Effector memory CD8-positive, alpha-beta T cell (primary cell): Measurements from ENCODE around the gene CDC42SE2.
A peak's percentile ranks its signal among the peaks of the same experiment; 100 is the strongest.
"Not testable (repeated sequence)": the region's sequence is repeated elsewhere in the genome, so short reads cannot be mapped to it uniquely, and the experiment has no call there.

Experiments used
- ATAC-seq: fragments of 150-1000 bp; cut with Tn5 transposase; replicated peaks from 2 replicates; pipeline ENCODE4 v1.10.0; 2021; ENCODE audit warnings: mild to moderate bottlenecking, moderate library complexity
- DNase-seq, 3 experiments: peaks; one replicate each; pipeline ENCODE4 v3.0.0; 2021
- H3K27ac Mint-ChIP-seq, 2 donors: one replicate each; pipeline ENCODE4 v1.8.0; 2022; ENCODE audit warnings: mild to moderate bottlenecking in 2 of 2, mixed read lengths in 2 of 2, moderate library complexity in 2 of 2
- H3K27me3 Mint-ChIP-seq, 2 donors: one replicate each; pipeline ENCODE4 v1.8.0; 2022; ENCODE audit warnings: mixed read lengths in 2 of 2
- H3K36me3 Mint-ChIP-seq: one replicate; pipeline ENCODE4 v1.8.0; 2022; ENCODE audit warnings: mild to moderate bottlenecking, moderate library complexity, mixed read lengths; ENCODE audit not compliant: insufficient read depth
- H3K4me1 Mint-ChIP-seq, 2 donors: one replicate each; pipeline ENCODE4 v1.8.0; 2022; ENCODE audit warnings: low read depth in 2 of 2, mixed read lengths in 2 of 2
- H3K4me3 Mint-ChIP-seq, 2 donors: one replicate each; pipeline ENCODE4 v1.8.0; 2022; ENCODE audit warnings: mild to moderate bottlenecking in 2 of 2, mixed read lengths in 2 of 2, moderate library complexity in 2 of 2
- H3K9me3 Mint-ChIP-seq, 2 donors: one replicate each; pipeline ENCODE4 v1.8.0; 2022; ENCODE audit warnings: mixed read lengths in 2 of 2

The CDC42SE2 gene

DNA sequence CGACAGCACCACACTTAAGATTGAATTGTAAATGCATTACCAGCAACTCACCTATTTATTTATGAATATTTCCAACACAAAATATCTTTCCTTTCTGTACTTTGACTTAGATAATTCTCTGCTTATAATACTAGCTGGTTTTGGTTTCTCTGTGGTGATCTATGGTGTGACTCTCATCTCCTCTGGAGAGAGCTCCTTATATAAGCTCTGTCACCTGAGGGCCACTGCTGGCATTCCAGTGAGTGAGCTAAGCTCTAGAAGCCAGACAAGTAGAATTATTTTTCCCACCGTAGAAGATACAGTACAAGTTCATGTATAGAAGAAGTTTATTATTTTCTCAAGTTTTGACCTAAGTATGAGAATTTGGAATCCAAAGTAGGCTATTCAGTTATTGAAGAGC lies 111.5 kb downstream of the CDC42SE2 start:
- Mint-ChIP-seq H3K27ac (peak overlapping the region; percentile 92 to 97), H3K36me3 (peaks cover 73% of the 10 kb centered on the region), H3K4me3 (peak overlapping the region; percentile 9 to 26), H3K9me3 (no peaks in the 10 kb centered on the region), H3K4me1 (peaks cover 50 to 70% of the 10 kb centered on the region in 2 donors), H3K27me3 (no peaks in the 10 kb centered on the region)
- DNase-seq = no peak
- peak; percentile 21 for ATAC-seq

DNA sequence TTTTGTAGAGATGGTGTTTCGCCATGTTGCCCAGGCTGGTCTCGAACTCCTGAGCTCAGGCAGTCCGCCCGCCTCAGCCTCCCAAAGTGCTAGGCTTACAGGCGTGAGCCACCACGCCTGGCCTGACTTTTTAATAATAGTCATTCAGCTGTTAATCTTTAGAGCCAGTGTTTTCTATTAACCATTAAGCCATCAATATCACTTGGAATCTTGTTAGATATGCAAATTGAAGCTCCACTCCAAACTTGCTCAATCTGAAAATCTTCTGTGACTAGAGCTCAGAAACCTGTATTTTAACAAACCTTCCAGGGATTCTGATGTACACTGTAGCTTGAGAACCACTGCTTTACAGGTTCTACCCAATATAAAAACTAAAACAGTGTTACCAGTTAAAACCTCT lies 113.5 kb downstream of the CDC42SE2 start:
- peaks cover 75% of the 10 kb centered on the region for H3K36me3 Mint-ChIP-seq
- H3K9me3 Mint-ChIP-seq = no peaks in the 10 kb centered on the region
- H3K27ac Mint-ChIP-seq = peak overlapping the region; percentile 92 to 97
- no peak for ATAC-seq
- no peak for DNase-seq
- peak overlapping the region in 1 of 2 donors; percentile 20 for H3K4me3 Mint-ChIP-seq
- peaks cover 55 to 69% of the 10 kb centered on the region in 2 donors for H3K4me1 Mint-ChIP-seq
- H3K27me3 Mint-ChIP-seq = no peaks in the 10 kb centered on the region

DNA sequence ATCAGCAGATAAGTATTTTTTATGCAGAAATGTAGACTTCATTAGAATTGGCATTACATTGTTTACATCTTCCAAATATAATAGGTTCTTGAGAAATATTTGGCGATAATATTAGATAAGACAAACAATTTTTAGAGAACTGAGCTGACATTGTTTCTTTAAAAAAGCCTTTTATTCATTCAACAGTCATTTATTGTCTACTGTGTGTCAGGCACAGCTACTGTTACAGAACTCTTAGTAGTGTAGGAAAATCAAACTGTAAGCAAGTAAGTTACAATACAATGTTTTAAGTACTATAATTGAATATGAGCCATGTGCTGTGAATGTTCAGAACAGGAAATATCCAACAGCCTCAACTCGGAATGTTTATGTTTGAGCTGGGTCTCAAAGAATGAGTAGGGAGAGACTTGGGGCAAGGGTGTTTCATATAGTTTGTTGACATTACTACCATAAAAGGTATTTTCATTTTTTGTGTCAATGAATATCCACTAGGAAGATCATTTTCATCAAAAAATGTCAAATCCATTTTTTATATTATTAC lies 114.0 kb downstream of the CDC42SE2 start:
- Mint-ChIP-seq H3K4me3 (peak overlapping the region in 1 of 2 donors; percentile 25), H3K9me3 (no peaks in the 10 kb centered on the region), H3K4me1 (peaks cover 53 to 69% of the 10 kb centered on the region in 2 donors), H3K27ac (peak overlapping the region; percentile 92 to 97), H3K36me3 (peaks cover 75% of the 10 kb centered on the region), H3K27me3 (no peaks in the 10 kb centered on the region)
- ATAC-seq (no peak), DNase-seq (no peak)

DNA sequence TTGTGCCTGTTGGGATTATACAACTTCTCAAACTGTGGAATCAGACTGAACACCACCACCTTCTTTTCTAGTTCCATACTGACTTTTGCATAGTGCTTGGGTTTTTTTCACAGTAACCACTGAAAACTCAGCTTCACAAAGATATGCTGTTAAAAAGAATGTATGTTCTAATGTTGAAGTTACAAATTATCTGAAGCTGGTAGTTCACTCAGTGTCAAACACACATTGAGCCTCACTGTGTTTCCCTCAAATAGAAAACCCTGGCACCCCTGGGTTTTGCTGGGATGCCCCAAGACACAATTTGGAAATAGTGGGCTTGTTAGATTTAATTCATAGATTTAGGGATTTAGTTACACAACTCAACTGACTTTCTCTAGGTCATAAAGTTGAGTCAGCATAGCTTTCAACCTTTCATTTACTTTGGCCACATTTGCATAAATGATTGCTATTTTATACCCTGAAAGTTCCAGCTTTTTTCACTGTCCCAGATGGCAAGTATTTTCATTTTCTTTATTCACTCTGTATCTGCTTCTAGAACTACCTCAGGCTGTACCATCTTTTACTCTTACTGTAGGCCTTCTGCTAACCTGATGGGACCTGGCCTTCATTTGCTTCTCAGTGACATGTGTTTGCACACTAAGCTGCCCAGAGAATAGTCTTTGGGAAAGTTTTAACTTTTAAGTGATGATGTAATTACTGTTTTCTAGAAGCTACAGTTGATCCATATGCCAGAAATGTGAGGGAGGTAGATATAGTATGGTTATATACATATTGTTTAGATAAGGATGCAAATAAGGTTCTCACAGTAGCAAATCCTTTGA lies 115.1 kb downstream of the CDC42SE2 start:
- DNase-seq (peak in 1 of 3 experiments; percentile 29), ATAC-seq (peak; percentile 29)
- no peaks in the 10 kb centered on the region for H3K9me3 Mint-ChIP-seq
- H3K4me3 Mint-ChIP-seq = peak overlapping the region; percentile 44 to 60
- H3K27ac Mint-ChIP-seq = peak overlapping the region; percentile 92 to 97
- peaks cover 76% of the 10 kb centered on the region for H3K36me3 Mint-ChIP-seq
- H3K27me3 Mint-ChIP-seq = no peaks in the 10 kb centered on the region
- peaks cover 47 to 69% of the 10 kb centered on the region in 2 donors for H3K4me1 Mint-ChIP-seq

DNA sequence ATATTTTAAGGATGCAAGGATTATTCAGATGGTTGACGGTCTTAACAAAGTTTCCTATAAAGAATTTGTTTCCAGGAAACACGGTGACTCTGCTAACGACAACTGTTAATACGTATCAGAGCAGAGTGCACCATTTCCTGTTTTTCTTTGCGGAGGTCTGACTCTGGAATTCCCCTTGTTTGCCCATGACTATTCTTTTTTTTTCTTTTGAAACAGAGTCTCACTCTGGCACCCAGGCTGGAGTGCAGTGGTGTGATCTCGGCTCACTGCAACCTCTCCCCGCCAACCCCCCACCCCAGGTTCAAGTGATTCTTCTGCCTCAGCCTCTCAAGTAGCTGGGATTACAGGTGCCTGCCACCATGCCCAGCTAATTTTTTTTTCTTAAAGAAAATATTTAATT lies 115.9 kb downstream of the CDC42SE2 start:
- peaks cover 50 to 72% of the 10 kb centered on the region in 2 donors for H3K4me1 Mint-ChIP-seq
- H3K4me3 Mint-ChIP-seq = peak overlapping the region; percentile 44 to 60
- H3K36me3 Mint-ChIP-seq = peaks cover 75% of the 10 kb centered on the region
- peak; percentile 61 to 65 (median 63) for DNase-seq
- ATAC-seq = peak; percentile 73
- H3K27ac Mint-ChIP-seq = peak overlapping the region; percentile 92 to 97
- H3K27me3 Mint-ChIP-seq = no peaks in the 10 kb centered on the region
- no peaks in the 10 kb centered on the region for H3K9me3 Mint-ChIP-seq

DNA sequence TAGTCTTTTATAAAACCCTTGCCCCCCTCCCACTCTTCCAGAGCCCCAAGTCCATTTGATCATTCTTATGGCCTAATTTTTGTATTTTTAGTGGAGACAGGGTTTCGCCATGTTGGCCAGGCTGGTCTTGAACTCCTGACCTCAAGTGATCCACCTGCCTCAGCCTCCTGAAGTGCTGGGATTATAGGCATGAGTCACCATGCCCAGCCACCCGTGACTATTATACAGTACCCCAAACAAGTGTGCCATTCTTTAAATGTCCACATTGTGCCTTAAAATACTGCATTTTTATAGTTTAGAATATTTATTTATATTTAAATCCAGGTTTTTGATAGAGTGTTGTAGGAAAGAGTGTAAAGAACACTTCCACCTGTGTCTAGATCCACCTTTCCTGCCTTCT lies 116.4 kb downstream of the CDC42SE2 start:
- peaks cover 49 to 70% of the 10 kb centered on the region in 2 donors for H3K4me1 Mint-ChIP-seq
- peaks cover 74% of the 10 kb centered on the region for H3K36me3 Mint-ChIP-seq
- H3K27ac Mint-ChIP-seq = peak overlapping the region; percentile 92 to 97
- peak overlapping the region; percentile 44 to 68 for H3K4me3 Mint-ChIP-seq
- not testable (repeated sequence) for DNase-seq, H3K9me3 Mint-ChIP-seq, ATAC-seq, H3K27me3 Mint-ChIP-seq

DNA sequence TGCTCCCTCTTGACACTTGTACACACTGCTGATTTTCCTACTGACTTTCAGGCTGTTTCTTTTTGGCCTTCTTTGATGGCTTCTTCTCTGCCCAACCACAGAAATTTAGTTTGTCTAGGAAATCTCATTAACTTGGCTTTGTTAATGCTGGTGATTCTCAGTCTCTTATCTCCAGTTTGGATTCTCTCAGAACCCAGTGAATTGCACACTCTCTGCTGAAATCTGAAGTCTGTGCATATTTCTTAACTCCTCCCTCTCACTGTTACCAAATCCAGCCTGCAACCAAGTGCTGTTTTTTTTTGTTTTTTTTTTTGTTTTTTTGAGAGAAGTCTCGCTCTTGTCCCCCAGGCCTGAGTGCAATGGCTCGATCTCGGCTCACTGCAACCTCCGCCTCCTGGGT lies 117.2 kb downstream of the CDC42SE2 start:
- H3K4me1 Mint-ChIP-seq = peaks cover 45 to 70% of the 10 kb centered on the region in 2 donors
- no peak for ATAC-seq
- no peaks in the 10 kb centered on the region for H3K9me3 Mint-ChIP-seq
- peak overlapping the region; percentile 31 to 68 for H3K4me3 Mint-ChIP-seq
- no peak for DNase-seq
- H3K27me3 Mint-ChIP-seq = no peaks in the 10 kb centered on the region
- H3K27ac Mint-ChIP-seq = peak overlapping the region; percentile 92 to 97
- H3K36me3 Mint-ChIP-seq = peaks cover 74% of the 10 kb centered on the region

DNA sequence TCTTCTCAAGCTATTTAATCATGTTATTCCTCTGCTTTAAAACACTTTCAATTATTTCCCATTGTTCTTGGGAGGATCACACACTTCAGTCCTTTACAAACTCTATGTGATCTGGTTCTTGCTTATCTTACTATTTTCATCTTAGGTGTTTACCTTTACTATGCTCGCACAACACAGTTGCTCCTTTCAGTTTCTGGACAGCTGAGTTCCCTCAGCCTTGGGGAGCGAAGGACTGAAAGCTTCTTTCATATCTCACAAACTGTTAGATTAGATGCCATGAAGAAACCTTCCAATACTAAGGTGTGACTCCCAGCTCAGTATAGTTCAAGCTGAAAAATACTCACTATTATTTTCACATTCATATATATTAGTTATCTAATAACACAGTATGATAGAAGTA lies 117.9 kb downstream of the CDC42SE2 start:
- Mint-ChIP-seq H3K36me3 (peaks cover 78% of the 10 kb centered on the region), H3K4me1 (peaks cover 40 to 63% of the 10 kb centered on the region in 2 donors), H3K27ac (peak overlapping the region; percentile 92 to 97), H3K9me3 (no peaks in the 10 kb centered on the region), H3K27me3 (no peaks in the 10 kb centered on the region), H3K4me3 (peak overlapping the region; percentile 31 to 68)
- DNase-seq = no peak
- no peak for ATAC-seq

DNA sequence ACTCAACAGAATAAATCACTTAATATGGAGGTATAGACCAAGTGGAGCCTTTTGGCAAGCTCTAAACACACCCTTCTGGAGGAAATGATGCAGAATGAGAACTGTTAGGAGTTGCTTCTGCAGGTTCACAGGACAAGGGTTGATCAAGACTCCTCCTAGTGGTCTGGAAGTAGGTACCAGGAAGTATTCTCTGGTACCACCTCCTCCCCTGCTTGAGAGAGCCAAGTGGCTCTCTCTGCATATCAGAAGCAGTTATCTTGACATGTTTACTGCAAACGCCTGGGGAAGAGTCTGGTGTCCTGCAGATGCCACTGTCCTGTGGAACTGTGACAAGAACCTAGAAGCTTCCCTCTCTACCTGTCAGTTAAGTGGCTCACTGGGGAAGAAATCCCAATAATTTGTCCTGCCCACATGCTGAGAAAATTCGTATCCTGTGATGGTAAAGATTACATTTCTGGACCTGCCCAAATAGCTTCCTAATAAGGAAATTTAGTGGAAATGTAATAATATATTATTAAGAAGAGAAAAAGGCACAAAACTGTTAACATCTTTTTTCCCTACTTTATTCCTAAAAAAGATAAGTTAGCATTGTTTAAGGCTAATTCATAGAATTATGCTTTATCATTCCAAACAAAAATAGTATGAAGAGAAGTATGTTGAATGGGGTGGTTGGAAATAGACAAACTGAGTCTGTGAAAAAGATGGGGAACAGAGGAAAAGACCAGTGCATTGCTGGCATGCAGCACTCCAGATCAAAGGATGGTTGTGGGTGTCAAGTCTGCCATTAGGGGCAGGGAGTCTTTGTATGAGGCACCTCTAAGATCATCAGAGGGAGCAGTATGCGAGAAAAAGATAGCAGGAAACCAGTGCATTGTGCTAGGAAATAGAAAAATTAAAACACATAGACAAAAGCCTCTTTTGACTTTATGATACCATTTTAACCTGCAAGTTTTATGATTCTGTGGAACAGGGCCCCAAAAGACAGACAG lies 118.8 kb downstream of the CDC42SE2 start:
- DNase-seq (peak; percentile 50 to 58 (median 51)), ATAC-seq (peak; percentile 66)
- H3K9me3 Mint-ChIP-seq = no peaks in the 10 kb centered on the region
- H3K27ac Mint-ChIP-seq = peak overlapping the region; percentile 92 to 97
- H3K4me3 Mint-ChIP-seq = peak overlapping the region; percentile 31 to 68
- H3K27me3 Mint-ChIP-seq = no peaks in the 10 kb centered on the region
- H3K36me3 Mint-ChIP-seq = peaks cover 78% of the 10 kb centered on the region
- peaks cover 40 to 62% of the 10 kb centered on the region in 2 donors for H3K4me1 Mint-ChIP-seq

DNA sequence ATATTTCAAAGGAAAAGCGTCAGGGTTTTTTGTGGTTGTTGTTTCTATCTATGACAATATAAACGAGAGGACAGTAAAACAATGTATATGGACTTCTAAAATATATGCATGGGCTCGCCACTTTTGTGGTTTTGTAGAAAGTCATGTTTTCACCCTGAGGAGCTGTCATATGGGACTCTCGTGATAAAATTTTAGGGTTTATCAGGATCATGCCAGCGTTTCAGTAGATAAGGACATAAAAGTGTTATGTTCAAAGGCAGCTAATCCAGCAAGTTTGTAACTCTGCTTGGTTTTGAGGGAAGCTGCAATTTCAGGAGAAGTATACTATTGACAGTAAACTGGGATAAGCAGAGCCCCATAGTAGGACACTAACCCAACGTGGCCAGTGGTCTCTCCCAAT lies 120.3 kb downstream of the CDC42SE2 start:
- H3K36me3 Mint-ChIP-seq = peaks cover 88% of the 10 kb centered on the region
- H3K4me1 Mint-ChIP-seq = peaks cover 36 to 64% of the 10 kb centered on the region in 2 donors
- no peaks in the 10 kb centered on the region for H3K9me3 Mint-ChIP-seq
- H3K27ac Mint-ChIP-seq = peak overlapping the region; percentile 92 to 97
- no peak overlapping the region for H3K4me3 Mint-ChIP-seq
- no peak for ATAC-seq
- H3K27me3 Mint-ChIP-seq = no peaks in the 10 kb centered on the region
- no peak for DNase-seq

DNA sequence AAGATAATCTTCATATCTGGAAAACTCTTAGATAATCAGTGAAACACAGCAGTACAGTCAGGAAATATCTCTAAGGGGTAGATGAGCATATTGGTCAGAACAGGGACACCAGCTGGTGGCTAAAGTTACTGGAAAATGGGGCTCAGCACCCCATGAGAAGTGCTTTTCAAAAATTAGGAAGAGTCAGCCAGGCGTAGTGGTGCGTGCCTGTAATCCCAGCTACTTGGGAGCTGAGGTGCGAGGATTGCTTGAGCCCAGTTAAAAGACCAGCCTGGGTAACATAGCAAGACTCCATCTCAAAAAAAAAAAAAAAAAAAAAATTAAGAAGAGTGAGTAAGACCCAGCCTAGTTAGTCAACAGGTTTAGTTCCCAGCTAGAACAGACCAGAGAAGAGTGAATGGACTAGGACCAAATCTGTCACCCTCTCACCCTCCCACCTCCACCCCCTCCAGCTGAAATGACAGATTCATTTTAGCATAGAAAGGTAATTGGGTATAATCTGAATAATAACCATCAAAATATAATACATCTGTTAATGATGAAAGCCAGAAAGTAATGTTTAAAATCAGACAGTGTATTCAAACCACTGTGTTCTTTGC lies 120.9 kb downstream of the CDC42SE2 start:
- Mint-ChIP-seq H3K27me3 (no peaks in the 10 kb centered on the region), H3K4me3 (no peak overlapping the region), H3K4me1 (peaks cover 37 to 65% of the 10 kb centered on the region in 2 donors), H3K36me3 (peaks cover 88% of the 10 kb centered on the region), H3K27ac (peak overlapping the region; percentile 92 to 97), H3K9me3 (no peaks in the 10 kb centered on the region)
- DNase-seq = no peak
- no peak for ATAC-seq

DNA sequence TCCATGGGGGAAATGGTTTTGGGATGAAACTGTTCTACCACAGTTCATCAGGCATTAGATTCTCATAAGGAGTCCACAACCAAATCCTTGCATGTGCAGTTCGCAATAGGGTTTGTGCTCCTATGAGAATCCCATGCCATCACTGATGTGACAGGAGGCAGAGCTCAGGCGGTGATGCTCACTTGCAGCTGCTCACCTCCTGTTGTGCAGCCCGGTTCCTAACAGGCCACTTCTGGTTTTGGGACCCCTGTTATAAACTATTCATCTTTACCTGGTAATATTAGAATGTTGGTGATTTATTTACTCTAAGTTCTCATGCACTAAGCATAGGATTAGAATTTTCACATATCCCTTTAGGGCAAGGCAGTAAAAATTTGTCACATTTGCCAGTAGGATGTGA lies 122.3 kb downstream of the CDC42SE2 start:
- DNase-seq (no peak), ATAC-seq (no peak)
- Mint-ChIP-seq H3K9me3 (no peaks in the 10 kb centered on the region), H3K36me3 (peaks cover 91% of the 10 kb centered on the region), H3K27ac (peak overlapping the region; percentile 89 to 97), H3K4me3 (no peak overlapping the region), H3K4me1 (peaks cover 37 to 70% of the 10 kb centered on the region in 2 donors), H3K27me3 (no peaks in the 10 kb centered on the region)

DNA sequence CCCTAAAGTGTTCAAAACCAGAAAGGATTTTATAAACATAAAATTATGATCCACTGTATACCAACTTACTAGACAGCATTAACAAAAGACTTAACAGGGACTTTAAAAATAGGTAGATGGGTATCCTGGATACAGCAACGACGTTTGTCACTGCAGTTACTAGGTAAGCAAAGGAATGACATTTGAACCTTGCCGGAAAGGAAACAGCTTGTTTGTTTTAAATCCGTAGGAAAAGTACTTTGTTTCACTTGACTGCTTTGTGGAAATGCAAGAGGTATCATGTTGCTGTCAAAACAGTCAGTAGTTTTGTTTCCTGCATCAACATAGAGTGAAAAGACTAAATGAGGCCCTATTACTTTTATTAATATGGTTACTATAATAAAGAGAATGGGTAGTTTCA lies 122.9 kb downstream of the CDC42SE2 start:
- Mint-ChIP-seq H3K4me1 (peaks cover 30 to 66% of the 10 kb centered on the region in 2 donors), H3K9me3 (no peaks in the 10 kb centered on the region), H3K27ac (peak overlapping the region; percentile 89 to 97), H3K27me3 (no peaks in the 10 kb centered on the region), H3K36me3 (peaks cover 91% of the 10 kb centered on the region), H3K4me3 (no peak overlapping the region)
- no peak for DNase-seq
- ATAC-seq = no peak
